Psoas muscle (tissue), 8 donors: ENCODE data around the gene CUX1. TPM values are rescaled to one million over a fixed set of nuclear protein-coding genes. Genes with fewer than 3 reads are reported as not detected.

ENCODE experiments used
- ATAC-seq, 4 donors: fragments of 200-7000 bp; cut with Tn5 transposase; one replicate each; pipeline ENCODE4 v1.9.1; 2020; ENCODE audit warnings: moderate library complexity in 3 of 4, mild to moderate bottlenecking in 2 of 4
- DNase-seq, 2 donors: peaks; one replicate each; pipeline ENCODE4 v3.0.0-alpha.2; 2020
- H3K27ac ChIP-seq: fragments of 200-600 bp; one replicate; pipeline ENCODE4 v1.8.0; 2022
- H3K27me3 ChIP-seq, 3 donors: fragments of 200-600 bp in 1 of 3; one replicate each; pipeline versions ENCODE4 v1.6.1 to v1.8.0; 2013 to 2022; ENCODE audit warnings: low read length in 2 of 3, mild to moderate bottlenecking in 2 of 3, moderate library complexity in 1 of 3; ENCODE audit not compliant: insufficient read depth in 3 of 3
- H3K36me3 ChIP-seq, 2 donors: fragments of 200-600 bp in 1 of 2; one replicate each; pipeline versions ENCODE4 v1.6.1 to v1.8.0; 2013 to 2022; ENCODE audit warnings: low read depth in 1 of 2, mild to moderate bottlenecking in 1 of 2, moderate library complexity in 1 of 2; ENCODE audit not compliant: insufficient read depth in 1 of 2
- H3K4me1 ChIP-seq: fragments of 200-600 bp; one replicate; pipeline ENCODE4 v1.8.0; 2022
- H3K4me3 ChIP-seq: fragments of 200-600 bp; one replicate; pipeline ENCODE4 v1.8.0; 2022; ENCODE audit warnings: mild to moderate bottlenecking
- H3K9me3 ChIP-seq: fragments of 200-600 bp; one replicate; pipeline ENCODE4 v1.8.0; 2022
- CTCF ChIP-seq: fragments of 200-600 bp; IDR thresholded peaks from one replicate; pipeline ENCODE4 v1.8.0; 2022; ENCODE audit warnings: antibody characterized with exemption
- WGBS, 3 donors: extraction: QIAGEN DNeasy Blood & Tissue Kit; methylation state at CpG; one replicate each; pipeline versions ENCODE4 v1.1.6 to v1.1.7; 2013; 5-methylcytosine and 5-hydroxymethylcytosine counted together
- intact Hi-C, 2 donors: fragments of 100-400 bp; cut with DNase I; formaldehyde crosslinking; loops; one replicate each; pipeline versions ENCODE4 v1.11.0 to v1.14.2; 2022
- polyA plus RNA-seq, 3 donors: library from polyadenylated mRNA; stranded (reverse); fragments of 200-250 nt; gene quantifications; one replicate each; pipeline ENCODE4 v1.2.3, GENCODE V29; 2013
- total RNA-seq, 4 donors: library from RNA; stranded (reverse); fragmentation: NEBNext Ultra II Directional in 2 of 4; extraction: Animal tissue kit (Norgen Biotek cat#: 25700) in 2 of 4; gene quantifications; one replicate each; pipeline versions ENCODE4 v1.2.1 to v1.2.4, GENCODE V29; 2021 to 2023
- donor health status: healthy with polysubstance abuse.
- donor health status: DM: no; HTN: no; CAD: no; lungs with moderate emphysema.
- donor health status: Bipolar disorder and iron deficiency.
- donor health status: healthy.
- donor health status: DM: yes; HTN: yes; CAD: no.
- donor health status: DM: no; HTN: no; CAD: no.
- donor health status: DM: no; HTN: no; CAD: no.
- donor health status: DM: yes; HTN: yes; CAD: no.

Gene CUX1
- total and polyA plus RNA-seq, 7 donors = 12.5 to 95.6 (median 72.4) TPM

- intact Hi-C loops = loop anchor here in 1 of 2 donors (5.0 to 10.0 kb wide), 3 partner anchors 584 to 909 kb away; partner anchors contain the start of gene COL26A1
- ATAC-seq (no peak), DNase-seq (no peak)
- Histone ChIP-seq H3K4me3 (no peak overlapping the region), H3K4me1 (no peaks in the 10 kb centered on the region), H3K36me3 (no peaks in the 10 kb centered on the region), H3K9me3 (no peaks in the 10 kb centered on the region), H3K27ac (no peak overlapping the region), H3K27me3 (no peaks in the 10 kb centered on the region)
- 93 to 95% (median 94%) methylated on average over 10 of the region's 10 CpGs for WGBS, 3 donors
- TF ChIP-seq CTCF = no peak
These were observed 453.9 kb downstream of the CUX1 start for GRCh38 chr7:102271158-102271798.

- no peak overlapping the region for H3K27ac ChIP-seq
- peak; percentile 95 for TF ChIP-seq CTCF
- H3K9me3 ChIP-seq = no peaks in the 10 kb centered on the region
- no peaks in the 10 kb centered on the region for H3K27me3 ChIP-seq
- no peaks in the 10 kb centered on the region for H3K4me1 ChIP-seq
- WGBS, 3 donors = 40 to 48% (median 41%) methylated on average over 21 of the region's 21 CpGs
- ATAC-seq (peak; percentile 93 to 97 (median 96)), DNase-seq (peak; percentile 83 to 91)
- intact Hi-C loops = loop anchor here (1.0 to 10.0 kb wide), 7 partner anchors 583 to 910 kb away; partner anchors contain the start of gene COL26A1 (in 1 of the 2)
- no peak overlapping the region for H3K4me3 ChIP-seq
- H3K36me3 ChIP-seq = no peaks in the 10 kb centered on the region
These were observed 454.9 kb downstream of the CUX1 start for GRCh38 chr7:102272075-102272916.

GRCh38 chr7:102272917-102273748 is 455.7 kb downstream of the CUX1 start:
- Histone ChIP-seq H3K9me3 (no peaks in the 10 kb centered on the region), H3K27ac (no peak overlapping the region), H3K27me3 (no peaks in the 10 kb centered on the region), H3K4me3 (no peak overlapping the region), H3K4me1 (no peaks in the 10 kb centered on the region), H3K36me3 (no peaks in the 10 kb centered on the region)
- TF ChIP-seq CTCF = no peak
- ATAC-seq (no peak), DNase-seq (no peak)
- intact Hi-C loops = loop anchor here (1.0 to 10.0 kb wide), 7 partner anchors 584 to 911 kb away; partner anchors contain the start of gene COL26A1 (in 1 of the 2)
- WGBS, 3 donors = 83 to 87% (median 85%) methylated on average over 16 of the region's 16 CpGs

GRCh38 chr7:102273749-102274712 is 456.6 kb downstream of the CUX1 start:
- H3K9me3 ChIP-seq = no peaks in the 10 kb centered on the region
- WGBS, 3 donors = 86 to 88% (median 86%) methylated on average over 23 of the region's 23 CpGs
- DNase-seq (no peak), ATAC-seq (no peak)
- H3K36me3 ChIP-seq = no peaks in the 10 kb centered on the region
- H3K4me3 ChIP-seq = no peak overlapping the region
- TF ChIP-seq CTCF = no peak
- intact Hi-C loops = loop anchor here (2.0 to 10.0 kb wide), 5 partner anchors 585 to 912 kb away; partner anchors contain the start of gene COL26A1 (in 1 of the 2)
- H3K27ac ChIP-seq = no peak overlapping the region
- no peaks in the 10 kb centered on the region for H3K27me3 ChIP-seq
- H3K4me1 ChIP-seq = no peaks in the 10 kb centered on the region
